Hepatocyte (in vitro differentiated cells): ENCODE results near the gene ATP13A2.

Experiments used
- EZH2 ChIP-seq: fragments of 200-600 bp; sonication (generic); IDR thresholded peaks from 2 replicates; pipeline ENCODE4 v1.6.1; 2016; ENCODE audit warnings: antibody characterized with exemption, mild to moderate bottlenecking, borderline replicate concordance
- TF ChIP-seq, protein P1 (sequence below): fragments of 200-600 bp; sonication (generic); IDR thresholded peaks from 2 replicates; pipeline ENCODE4 v1.5.1; 2016; ENCODE audit warnings: antibody characterized with exemption, mild to moderate bottlenecking; ENCODE audit not compliant: poor library complexity

DNA sequence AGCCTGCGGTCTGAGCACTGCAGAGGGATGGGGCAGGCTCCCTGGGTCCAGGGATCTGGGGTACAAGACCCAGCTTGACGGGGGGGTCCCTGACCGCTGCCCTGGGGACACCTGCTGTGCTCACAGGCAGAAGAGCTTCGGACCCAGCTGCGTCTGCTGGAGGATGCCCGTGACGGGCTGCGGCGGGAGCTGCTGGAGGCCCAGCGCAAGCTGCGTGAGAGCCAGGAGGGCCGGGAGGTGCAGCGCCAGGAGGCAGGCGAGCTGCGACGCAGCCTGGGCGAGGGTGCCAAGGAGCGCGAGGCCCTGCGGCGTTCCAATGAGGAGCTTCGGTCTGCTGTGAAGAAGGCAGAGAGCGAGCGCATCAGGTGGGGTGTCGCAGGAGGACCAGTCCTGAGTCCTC lies 56.5 kb downstream of the ATP13A2 start:
- TF ChIP-seq, protein P1, sequence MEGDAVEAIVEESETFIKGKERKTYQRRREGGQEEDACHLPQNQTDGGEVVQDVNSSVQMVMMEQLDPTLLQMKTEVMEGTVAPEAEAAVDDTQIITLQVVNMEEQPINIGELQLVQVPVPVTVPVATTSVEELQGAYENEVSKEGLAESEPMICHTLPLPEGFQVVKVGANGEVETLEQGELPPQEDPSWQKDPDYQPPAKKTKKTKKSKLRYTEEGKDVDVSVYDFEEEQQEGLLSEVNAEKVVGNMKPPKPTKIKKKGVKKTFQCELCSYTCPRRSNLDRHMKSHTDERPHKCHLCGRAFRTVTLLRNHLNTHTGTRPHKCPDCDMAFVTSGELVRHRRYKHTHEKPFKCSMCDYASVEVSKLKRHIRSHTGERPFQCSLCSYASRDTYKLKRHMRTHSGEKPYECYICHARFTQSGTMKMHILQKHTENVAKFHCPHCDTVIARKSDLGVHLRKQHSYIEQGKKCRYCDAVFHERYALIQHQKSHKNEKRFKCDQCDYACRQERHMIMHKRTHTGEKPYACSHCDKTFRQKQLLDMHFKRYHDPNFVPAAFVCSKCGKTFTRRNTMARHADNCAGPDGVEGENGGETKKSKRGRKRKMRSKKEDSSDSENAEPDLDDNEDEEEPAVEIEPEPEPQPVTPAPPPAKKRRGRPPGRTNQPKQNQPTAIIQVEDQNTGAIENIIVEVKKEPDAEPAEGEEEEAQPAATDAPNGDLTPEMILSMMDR: no peak
- TF ChIP-seq EZH2: no peak
